Measurements from ENCODE around the gene TNFSF13. TPM values are rescaled to one million over a fixed set of nuclear protein-coding genes. Genes with fewer than 3 reads are reported as not detected.

Gene TNFSF13
- total RNA-seq, 1 donor from 2014 or later: 15.3 TPM

- ATAC-seq (ENCODE audit: low read depth): no peak
- intact Hi-C loops (cut with micrococcal nuclease): loop anchor here (10.0 kb wide), 1 partner anchor 536 kb away; the partner anchor contains the start of gene SLC16A11
- DNase-seq: no peak
- no peaks in the 10 kb centered on the region for H3K27me3 Mint-ChIP-seq
- H3K4me1 Mint-ChIP-seq: peaks cover 86% of the 10 kb centered on the region
- H3K4me3 Mint-ChIP-seq: peak overlapping the region; percentile 41
- no peak for TF ChIP-seq CTCF (IDR thresholded peaks at IDR 0.05)
- H3K9me3 Mint-ChIP-seq: no peaks in the 10 kb centered on the region
- CTCF ChIA-PET: interaction anchor here (3.5 kb wide), 1 partner anchor 8 kb away, joined by 22 read pairs; the partner anchor contains the start of gene SOX15
- H3K36me3 Mint-ChIP-seq (ENCODE audit: low read depth): peaks cover 59% of the 10 kb centered on the region
- H3K27ac Mint-ChIP-seq: peak overlapping the region; percentile 75
- POLR2A ChIA-PET: interaction anchor here (0.9 to 3.1 kb wide), 9 partner anchors 8 to 272 kb away, joined by 3 to 36 read pairs (median 4); partner anchors contain the start of genes TP53 and WRAP53
These were observed 22.3 kb downstream of the TNFSF13 start for GRCh38 chr17:7580604-7581575.

- intact Hi-C loops (cut with micrococcal nuclease): loop anchor here (1.0 to 10.0 kb wide), 4 partner anchors 21 to 538 kb away; partner anchors contain the start of genes SENP3 and SLC16A11
- H3K27ac Mint-ChIP-seq: peak overlapping the region; percentile 100
- H3K4me1 Mint-ChIP-seq: peaks cover 72% of the 10 kb centered on the region
- DNase-seq (no peak), ATAC-seq (ENCODE audit: low read depth) (no peak)
- ChIA-PET CTCF (no interaction called here), POLR2A (interaction anchor here (0.6 to 4.6 kb wide), 16 partner anchors 10 to 591 kb away, joined by 4 to 131 read pairs (median 8); partner anchors contain the start of genes ACAP1, CYB5D1, FXR2 and GPS2)
- H3K36me3 Mint-ChIP-seq (ENCODE audit: low read depth): peaks cover 50% of the 10 kb centered on the region
- peak overlapping the region; percentile 100 for H3K4me3 Mint-ChIP-seq
- H3K27me3 Mint-ChIP-seq: no peaks in the 10 kb centered on the region
- H3K9me3 Mint-ChIP-seq: no peaks in the 10 kb centered on the region
- TF ChIP-seq CTCF (IDR thresholded peaks at IDR 0.05): no peak
These were observed 24.1 kb downstream of the TNFSF13 start for GRCh38 chr17:7582396-7583252.

DNA sequence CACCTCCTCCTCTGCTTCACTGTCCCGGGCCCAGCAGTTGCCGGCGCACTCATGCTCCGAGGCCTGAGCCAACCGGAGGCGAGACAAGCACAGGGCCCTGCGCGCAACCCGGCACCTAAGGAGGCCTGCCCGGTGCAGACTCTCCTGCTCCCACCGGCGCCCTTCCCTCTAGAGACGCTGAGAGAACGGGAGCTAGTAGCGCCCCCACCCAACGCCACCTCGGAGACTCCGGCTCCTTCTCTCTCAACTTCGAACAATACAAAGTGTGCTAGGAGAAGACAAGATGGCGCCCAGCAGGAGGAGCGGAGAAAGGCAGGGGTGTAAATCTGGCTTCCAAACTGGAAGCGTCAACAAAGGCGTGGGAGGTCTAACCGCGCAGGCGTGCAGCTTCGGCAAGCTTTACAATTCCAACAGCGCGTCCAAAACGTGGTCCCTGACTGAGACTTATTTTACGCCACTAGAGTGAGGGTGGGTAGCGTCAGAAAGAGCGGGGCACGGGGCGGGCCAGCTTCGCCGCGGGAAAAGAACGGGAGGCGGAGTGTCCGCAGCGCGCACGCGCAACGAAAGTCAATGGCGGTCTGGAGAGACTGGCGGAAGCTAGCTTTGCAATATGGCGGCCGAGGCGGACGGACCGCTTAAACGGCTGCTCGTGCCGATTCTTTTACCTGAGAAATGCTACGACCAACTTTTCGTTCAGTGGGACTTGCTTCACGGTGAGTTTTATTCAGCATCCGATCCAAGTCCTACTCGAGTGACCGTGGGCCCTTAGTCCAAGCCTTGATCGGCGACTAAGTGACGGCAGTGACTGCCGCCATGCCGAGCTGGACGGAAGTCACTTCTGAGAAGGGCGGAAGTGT is 24.9 kb downstream of the TNFSF13 start, which contains the start of gene MPDU1:
Gene MPDU1, plus strand, starts transcription at position 600 of the 857 bp plus-strand sequence. Its CDS starts 11 bp downstream, at position 611.
- Mint-ChIP-seq H3K27me3 (no peaks in the 10 kb centered on the region), H3K9me3 (no peaks in the 10 kb centered on the region), H3K4me3 (peak within 1 kb of the TSS; percentile 100), H3K4me1 (peaks cover 64% of the 10 kb centered on the region), H3K27ac (peak within 1 kb of the TSS; percentile 100), H3K36me3 (ENCODE audit: low read depth) (peaks cover 48% of the 10 kb centered on the region)
- ATAC-seq (ENCODE audit: low read depth) (peak; percentile 76), DNase-seq (peak; percentile 90)
- POLR2A ChIA-PET: interaction anchor here (0.6 to 4.6 kb wide), 41 partner anchors 11 to 711 kb away, joined by 3 to 131 read pairs (median 5); partner anchors contain the start of genes ACAP1, ATP1B2, CYB5D1 and FXR2
- intact Hi-C loops (cut with micrococcal nuclease): loop anchor here (1.0 to 10.0 kb wide), 6 partner anchors 11 to 539 kb away; partner anchors contain the start of genes POLR2A, SENP3 and SLC16A11
- no peak for TF ChIP-seq CTCF (IDR thresholded peaks at IDR 0.05)
- CTCF ChIA-PET: interaction anchor here (0.9 to 3.1 kb wide), 7 partner anchors 12 to 228 kb away, joined by 3 to 15 read pairs (median 3); partner anchors contain the start of gene SENP3

DNA sequence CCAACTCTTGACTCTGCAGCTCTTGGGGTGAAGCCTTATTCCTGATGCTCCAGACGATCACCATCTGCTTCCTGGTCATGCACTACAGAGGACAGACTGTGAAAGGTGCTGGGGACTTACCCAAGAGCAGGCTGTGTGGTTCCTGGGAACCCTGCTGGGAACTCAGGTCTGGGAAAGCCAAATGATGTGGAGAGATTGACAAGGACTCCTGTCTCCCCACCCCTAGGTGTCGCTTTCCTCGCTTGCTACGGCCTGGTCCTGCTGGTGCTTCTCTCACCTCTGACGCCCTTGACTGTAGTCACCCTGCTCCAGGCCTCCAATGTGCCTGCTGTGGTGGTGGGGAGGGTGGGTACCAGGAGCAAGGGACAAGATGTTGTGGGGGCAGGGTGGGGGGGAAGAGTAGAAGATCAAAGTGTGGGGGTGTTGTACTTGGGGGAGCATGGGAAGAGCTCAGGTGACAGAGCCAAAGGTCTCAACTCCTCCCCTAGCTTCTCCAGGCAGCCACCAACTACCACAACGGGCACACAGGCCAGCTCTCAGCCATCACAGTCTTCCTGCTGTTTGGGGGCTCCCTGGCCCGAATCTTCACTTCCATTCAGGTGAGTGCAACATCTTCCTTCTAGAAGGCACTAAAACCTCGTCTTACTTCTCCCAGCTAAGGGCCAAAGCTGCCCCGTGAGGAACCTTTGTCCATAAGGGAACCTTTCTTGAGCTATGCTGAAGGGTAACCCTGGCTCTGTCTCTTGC is 28.3 kb downstream of the TNFSF13 start:
- Mint-ChIP-seq H3K9me3 (no peaks in the 10 kb centered on the region), H3K4me3 (no peak overlapping the region), H3K27me3 (no peaks in the 10 kb centered on the region), H3K36me3 (ENCODE audit: low read depth) (peaks cover 41% of the 10 kb centered on the region), H3K4me1 (peaks cover 34% of the 10 kb centered on the region), H3K27ac (no peak overlapping the region)
- POLR2A ChIA-PET: interaction anchor here (0.7 to 3.9 kb wide), 4 partner anchors 13 to 102 kb away, joined by 4 to 94 read pairs (median 6); partner anchors contain the start of genes TP53 and WRAP53
- DNase-seq (no peak), ATAC-seq (ENCODE audit: low read depth) (no peak)
- TF ChIP-seq CTCF (IDR thresholded peaks at IDR 0.05): no peak
- intact Hi-C loops (cut with micrococcal nuclease): loop anchor here (10.0 kb wide), 1 partner anchor 542 kb away; the partner anchor contains the start of gene SLC16A11
- CTCF ChIA-PET: interaction anchor here (1.2 to 3.4 kb wide), 3 partner anchors 28 to 72 kb away, joined by 3 to 16 read pairs (median 3); partner anchors contain the start of gene FXR2

Measured in activated B cell treated with CpG ODN at 0.5 μM for 24 hours (primary cell).